HG02610 (cell line): ENCODE data around the gene PLIN5.

Experiments
- ATAC-seq: cut with Tn5 transposase; IDR thresholded peaks from one replicate; pipeline ENCODE4 v1.9.1; 2021; ENCODE audit warnings: mild to moderate bottlenecking, moderate library complexity; ENCODE audit not compliant: unreplicated experiment

PLIN5 gene

GRCh38 chr19:4506449-4507149 is 28.4 kb downstream of the PLIN5 start:
- no peak for ATAC-seq

GRCh38 chr19:4505570-4506448 is 29.2 kb downstream of the PLIN5 start:
- no peak for ATAC-seq

- no peak for ATAC-seq
Measured at GRCh38 chr19:4504891-4505569, 30.0 kb downstream of the PLIN5 start.

- ATAC-seq, result no peak
Measured at GRCh38 chr19:4504297-4504701, 30.7 kb downstream of the PLIN5 start.

GRCh38 chr19:4503825-4504170 is 31.2 kb downstream of the PLIN5 start:
- no peak for ATAC-seq

GRCh38 chr19:4503132-4503824 is 31.7 kb downstream of the PLIN5 start:
- no peak for ATAC-seq

- no peak for ATAC-seq
Measured at GRCh38 chr19:4502282-4503131, 32.5 kb downstream of the PLIN5 start.

GRCh38 chr19:4501691-4502090 is 33.3 kb downstream of the PLIN5 start:
- ATAC-seq, result no peak

- no peak for ATAC-seq
Measured at GRCh38 chr19:4500841-4501591, 34.0 kb downstream of the PLIN5 start.

GRCh38 chr19:4499855-4500254 is 35.2 kb downstream of the PLIN5 start:
- no peak for ATAC-seq

- no peak for ATAC-seq
Measured at GRCh38 chr19:4499318-4499717, 35.7 kb downstream of the PLIN5 start.

GRCh38 chr19:4498694-4499093 is 36.3 kb downstream of the PLIN5 start:
- no peak for ATAC-seq

- ATAC-seq, result no peak
Measured at GRCh38 chr19:4497770-4498389, 37.1 kb downstream of the PLIN5 start.

- no peak for ATAC-seq
Measured at GRCh38 chr19:4496304-4496703, 38.7 kb downstream of the PLIN5 start.

GRCh38 chr19:4495471-4495870 is 39.6 kb downstream of the PLIN5 start:
- ATAC-seq, result no peak

GRCh38 chr19:4494691-4495064 is 40.3 kb downstream of the PLIN5 start:
- ATAC-seq, result no peak

- ATAC-seq, result no peak
Measured at GRCh38 chr19:4493929-4494690, 40.9 kb downstream of the PLIN5 start.
